K562 (cell line): ENCODE data around the gene CACNA2D4. TPM values are rescaled to one million over a fixed set of nuclear protein-coding genes. Genes with fewer than 3 reads are reported as not detected.

Experiments
- BCOR ChIP-seq: fragments of 450-650 bp; IDR thresholded peaks from 2 replicates; pipeline ENCODE4 v1.6.1; 2016
- BMI1 ChIP-seq: fragments of 150-350 bp; IDR thresholded peaks from 2 replicates; pipeline ENCODE4 v1.6.1; 2014; ENCODE audit warnings: low read length
- C11orf30 ChIP-seq: fragments of 450-650 bp; IDR thresholded peaks from 2 replicates; pipeline ENCODE4 v1.6.1; 2016; ENCODE audit warnings: low read depth, mild to moderate bottlenecking
- CREB1 ChIP-seq, 2 experiments: sonication (generic) in 1 of 2; formaldehyde crosslinking in 1 of 2; IDR thresholded peaks; 2 replicates each; pipeline versions ENCODE4 v1.6.1 to v1.8.0; 2012 to 2022; ENCODE audit warnings: inconsistent platforms in 1 of 2, mild to moderate bottlenecking in 1 of 2, missing genetic modification reagents in 1 of 2, moderate library complexity in 1 of 2
- EHMT2 ChIP-seq: fragments of 450-650 bp; IDR thresholded peaks from 2 replicates; pipeline ENCODE4 v1.6.1; 2018; ENCODE audit warnings: antibody characterized with exemption
- EZH2 ChIP-seq: IDR thresholded peaks from 2 replicates; pipeline ENCODE4 v1.6.1; 2012; ENCODE audit warnings: low read depth, mild to moderate bottlenecking, inconsistent platforms, low read length, borderline replicate concordance
- HNRNPUL1 ChIP-seq: fragments of 200-400 bp; formaldehyde crosslinking; IDR thresholded peaks from 2 replicates; pipeline ENCODE4 v1.6.1; 2017; ENCODE audit warnings: low read length
- JUNB ChIP-seq: fragments of 450-650 bp; formaldehyde crosslinking; conservative IDR thresholded peaks from 2 replicates; pipeline ENCODE4 v1.4.0; 2020; ENCODE audit warnings: mild to moderate bottlenecking
- JUND ChIP-seq, 2 experiments: IDR thresholded peaks; 2 replicates in 1 of 2; 3 replicates in 1 of 2; pipeline ENCODE4 v1.6.1; 2011; ENCODE audit warnings: borderline replicate concordance in 2 of 2, low read depth in 2 of 2, low read length in 2 of 2, improper control_type of control experiment in 1 of 2, missing biosample characterization in 1 of 2, missing genetic modification characterization in 1 of 2, missing genetic modification reagents in 1 of 2
- MEIS2 ChIP-seq: fragments of 450-650 bp; IDR thresholded peaks from 2 replicates; pipeline ENCODE4 v1.6.1; 2014; ENCODE audit warnings: mild to moderate bottlenecking; ENCODE audit not compliant: partially characterized antibody
- MIER1 ChIP-seq: fragments of 450-650 bp; IDR thresholded peaks from 2 replicates; pipeline ENCODE4 v1.6.1; 2016; ENCODE audit warnings: antibody characterized with exemption, mild to moderate bottlenecking, low read depth
- NRF1 ChIP-seq, 2 experiments: fragments of 450-650 bp; IDR thresholded peaks in 1 of 2; conservative IDR thresholded peaks in 1 of 2; 2 replicates each; pipeline ENCODE4 v1.6.1; 2014; ENCODE audit warnings: mild to moderate bottlenecking in 2 of 2
- PBX2 ChIP-seq, 2 experiments: IDR thresholded peaks in 1 of 2; conservative IDR thresholded peaks in 1 of 2; 2 replicates each; pipeline ENCODE4 v1.6.1; 2016; ENCODE audit warnings: low read depth in 2 of 2, mild to moderate bottlenecking in 1 of 2, missing compliant biosample characterization in 1 of 2, missing genetic modification characterization in 1 of 2, moderate library complexity in 1 of 2
- PKNOX1 ChIP-seq: fragments of 450-650 bp; IDR thresholded peaks from 2 replicates; pipeline ENCODE4 v1.6.1; 2016
- ZNF274 ChIP-seq: IDR thresholded peaks from 2 replicates; pipeline ENCODE4 v1.6.1; 2011; ENCODE audit warnings: low read depth, mild to moderate bottlenecking, low read length, moderate library complexity, borderline replicate concordance
- ZNF282 ChIP-seq: sonication (generic); formaldehyde crosslinking; IDR thresholded peaks from 2 replicates; pipeline ENCODE4 v1.8.1; 2023; ENCODE audit warnings: missing genetic modification reagents
- ZNF444 ChIP-seq: fragments of 250-450 bp; sonication (Bioruptor Pico); IDR thresholded peaks from 2 replicates; pipeline ENCODE4 v1.4.0; 2020; ENCODE audit warnings: mild to moderate bottlenecking, moderate library complexity
- ZNF511 ChIP-seq: sonication (generic); formaldehyde crosslinking; IDR thresholded peaks from 2 replicates; pipeline ENCODE4 v1.8.0; 2022; ENCODE audit warnings: mild to moderate bottlenecking, missing genetic modification reagents
- polyA plus RNA-seq, 8 experiments: library from polyadenylated mRNA; depleted of rRNA in 4 of 8; stranded (reverse) in 5 of 8; unstranded in 3 of 8; fragments of >200 nt; fragmentation: Nextera tagmentation in 2 of 8; fragmentation: Illumina TruSeq in 1 of 8; extraction: Ambion mirVana in 2 of 8; extraction: Trizol in 1 of 8; gene quantifications; 2 replicates each; pipeline versions ENCODE4 v1.2.1 to v1.2.3, GENCODE V29; 2011 to 2014; ENCODE audit warnings: inconsistent platforms in 1 of 8, missing spikeins in 1 of 8
- total RNA-seq, 7 experiments: library from RNA; depleted of rRNA in 6 of 7; stranded (reverse); fragments of >200 nt in 6 of 7; fragmentation: Illumina TruSeq in 2 of 7; extraction: Trizol in 2 of 7; gene quantifications; 2 replicates each; pipeline versions ENCODE4 v1.2.1 to v1.2.3, GENCODE V29; 2011 to 2021; ENCODE audit warnings: low replicate concordance in 1 of 7

Gene CACNA2D4
- total and polyA plus RNA-seq, 9 of the 15 experiments (the other 6 are each of a cell fraction or from before 2014, with no cell fraction given): 0.04 to 0.69 (median 0.40) TPM; not detected in 3

- TF ChIP-seq MEIS2 (peak; percentile 39), ZNF274 (no peak), ZNF282 (CRISPR knock-in tag) (no peak), JUNB (no peak), MIER1 (peak; percentile 87), BCOR (no peak), EHMT2 (peak; percentile 90), BMI1 (no peak), ZNF511 (CRISPR knock-in tag) (peak; percentile 70; the same call in 1 of the 2 replicates), EZH2 (no peak), JUND (IDR thresholded peaks at IDR 0.05; ENCODE audit: borderline replicate concordance, low read depth, low read length) (no peak), JUND (tag; IDR thresholded peaks at IDR 0.05; ENCODE audit: borderline replicate concordance, low read depth, low read length) (no peak), HNRNPUL1 (no peak), PKNOX1 (peak; percentile 78), ZNF444 (CRISPR knock-in tag) (no peak), CREB1 (IDR thresholded peaks at IDR 0.05) (no peak), CREB1 (CRISPR knock-in tag; IDR thresholded peaks at IDR 0.05) (0 out of 2 replicates have a peak, but pooled peaks have one; percentile 37), NRF1 (conservative IDR thresholded peaks at IDR 0.05 in 1 of 2, IDR thresholded peaks at IDR 0.05 in 1 of 2) (peak in 1 of 2 experiments; percentile 55; a peak in 1 of 4 replicates), C11orf30 (no peak), PBX2 (CRISPR knock-in tag; IDR thresholded peaks at IDR 0.05; ENCODE audit: low read depth) (no peak), PBX2 (tag; conservative IDR thresholded peaks at IDR 0.05; ENCODE audit: low read depth) (peak; percentile 43; the same call in 1 of the 2 replicates)
Measured at GRCh38 chr12:1830981-1831963, 87.2 kb downstream of the CACNA2D4 start (continued).
